IPS-18a (cell line): ENCODE results near the gene DCST1.

Experiments
- H3K27ac ChIP-seq: one replicate; pipeline ENCODE4 v1.5.1; 2013; ENCODE audit warnings: low read length
- H3K27me3 ChIP-seq: one replicate; pipeline ENCODE4 v1.6.1; 2013; ENCODE audit warnings: mild to moderate bottlenecking, low read length; ENCODE audit not compliant: control insufficient read depth, insufficient read depth
- H3K36me3 ChIP-seq: one replicate; pipeline ENCODE4 v1.6.1; 2013; ENCODE audit warnings: low read depth, low read length; ENCODE audit not compliant: control insufficient read depth
- H3K4me1 ChIP-seq: one replicate; pipeline ENCODE4 v1.6.1; 2013; ENCODE audit warnings: low read depth, low read length; ENCODE audit not compliant: control insufficient read depth
- H3K4me3 ChIP-seq: one replicate; pipeline ENCODE4 v1.5.1; 2013; ENCODE audit warnings: low read length
- H3K9ac ChIP-seq: one replicate; pipeline ENCODE4 v1.6.1; 2013; ENCODE audit warnings: mild to moderate bottlenecking, low read length, moderate library complexity
- H3K9me3 ChIP-seq: one replicate; pipeline ENCODE4 v1.6.1; 2013; ENCODE audit warnings: low read depth, low read length; ENCODE audit not compliant: control insufficient read depth

DCST1 gene

GRCh38 chr1:155043793-155044192 lies 10.2 kb downstream of the DCST1 start:
- Histone ChIP-seq H3K4me1 (peaks cover 7% of the 10 kb centered on the region), H3K9ac (no peak overlapping the region)

GRCh38 chr1:155044365-155044764 lies 10.7 kb downstream of the DCST1 start:
- Histone ChIP-seq H3K36me3 (no peaks in the 10 kb centered on the region), H3K27me3 (no peaks in the 10 kb centered on the region), H3K4me1 (peaks cover 7% of the 10 kb centered on the region), H3K9me3 (no peaks in the 10 kb centered on the region), H3K4me3 (no peak overlapping the region), H3K9ac (no peak overlapping the region), H3K27ac (no peak overlapping the region)

More at GRCh38 chr1:155043793-155044192, 10.2 kb downstream of the DCST1 start:
- Histone ChIP-seq H3K9me3 (no peaks in the 10 kb centered on the region), H3K27ac (no peak overlapping the region), H3K4me3 (no peak overlapping the region), H3K27me3 (no peaks in the 10 kb centered on the region), H3K36me3 (no peaks in the 10 kb centered on the region)

- Histone ChIP-seq H3K27ac (no peak overlapping the region), H3K27me3 (peaks cover 6% of the 10 kb centered on the region), H3K9ac (no peak overlapping the region), H3K4me3 (no peak overlapping the region), H3K4me1 (peaks cover 11% of the 10 kb centered on the region), H3K9me3 (no peaks in the 10 kb centered on the region), H3K36me3 (no peaks in the 10 kb centered on the region)
Measured at GRCh38 chr1:155044812-155045657, 11.4 kb downstream of the DCST1 start.

- Histone ChIP-seq H3K27me3 (peaks cover 23% of the 10 kb centered on the region), H3K36me3 (no peaks in the 10 kb centered on the region), H3K27ac (no peak overlapping the region), H3K4me3 (no peak overlapping the region), H3K9ac (no peak overlapping the region), H3K4me1 (peaks cover 18% of the 10 kb centered on the region), H3K9me3 (no peaks in the 10 kb centered on the region)
Measured at GRCh38 chr1:155048449-155049334, 15.1 kb downstream of the DCST1 start.

GRCh38 chr1:155049651-155050559 lies 16.3 kb downstream of the DCST1 start:
- no peak overlapping the region for H3K27ac ChIP-seq
- H3K9me3 ChIP-seq = no peaks in the 10 kb centered on the region
- peaks cover 23% of the 10 kb centered on the region for H3K27me3 ChIP-seq
- H3K36me3 ChIP-seq = no peaks in the 10 kb centered on the region
- H3K4me1 ChIP-seq = peaks cover 14% of the 10 kb centered on the region
- H3K9ac ChIP-seq = peak overlapping the region; percentile 57
- H3K4me3 ChIP-seq = peak overlapping the region; percentile 74

GRCh38 chr1:155050560-155051341 lies 17.1 kb downstream of the DCST1 start, which contains the start of gene ADAM15:
ADAM15 (plus strand) TSS chr1:155051316; CDS start chr1:155051387, 71 bp downstream.
- peaks cover 10% of the 10 kb centered on the region for H3K4me1 ChIP-seq
- H3K4me3 ChIP-seq = peak within 1 kb of the TSS; percentile 74
- peak within 1 kb of the TSS; percentile 57 for H3K9ac ChIP-seq
- H3K27ac ChIP-seq = no peak within 1 kb of the TSS
- H3K9me3 ChIP-seq = no peaks in the 10 kb centered on the region
- no peaks in the 10 kb centered on the region for H3K36me3 ChIP-seq
- H3K27me3 ChIP-seq = peaks cover 23% of the 10 kb centered on the region

GRCh38 chr1:155051342-155051776 lies 17.7 kb downstream of the DCST1 start:
- Histone ChIP-seq H3K9ac (no peak overlapping the region), H3K27ac (no peak overlapping the region), H3K36me3 (no peaks in the 10 kb centered on the region), H3K9me3 (no peaks in the 10 kb centered on the region), H3K27me3 (peaks cover 23% of the 10 kb centered on the region), H3K4me3 (peak overlapping the region; percentile 74), H3K4me1 (peaks cover 10% of the 10 kb centered on the region)

GRCh38 chr1:155051777-155052398 lies 18.3 kb downstream of the DCST1 start:
- H3K27ac ChIP-seq = no peak overlapping the region
- no peak overlapping the region for H3K9ac ChIP-seq
- H3K9me3 ChIP-seq = no peaks in the 10 kb centered on the region
- no peaks in the 10 kb centered on the region for H3K36me3 ChIP-seq
- peak overlapping the region; percentile 74 for H3K4me3 ChIP-seq
- peaks cover 23% of the 10 kb centered on the region for H3K27me3 ChIP-seq
- peaks cover 10% of the 10 kb centered on the region for H3K4me1 ChIP-seq

GRCh38 chr1:155052439-155053395 lies 19.1 kb downstream of the DCST1 start:
- Histone ChIP-seq H3K4me3 (peak overlapping the region; percentile 74), H3K36me3 (peaks cover 2% of the 10 kb centered on the region), H3K27me3 (peaks cover 23% of the 10 kb centered on the region), H3K27ac (no peak overlapping the region), H3K9ac (no peak overlapping the region), H3K9me3 (no peaks in the 10 kb centered on the region), H3K4me1 (peaks cover 10% of the 10 kb centered on the region)
